Measurements from ENCODE around the gene DDHD1.

DDHD1 gene

DNA sequence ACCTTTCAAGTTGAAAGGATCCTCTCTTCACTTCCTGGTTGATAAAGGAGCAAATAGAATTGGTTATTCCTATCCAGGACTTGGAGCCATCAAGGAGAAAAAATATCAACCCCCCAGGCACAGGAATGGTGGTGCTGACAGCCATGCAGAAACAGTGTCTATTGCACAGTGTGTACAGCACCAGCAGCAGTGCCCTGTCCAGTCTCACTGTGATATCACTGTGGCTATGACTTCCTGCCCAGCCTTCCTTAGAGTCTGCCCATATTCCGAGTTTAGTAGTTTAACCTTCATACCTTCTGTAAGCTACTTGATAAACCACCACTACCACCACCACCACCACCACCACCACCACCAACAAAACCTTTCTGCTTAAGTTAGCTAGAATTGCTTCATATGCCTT is 157.1 kb downstream of the DDHD1 start:
- no peak for DNase-seq (ENCODE audit: low read depth)

DNA sequence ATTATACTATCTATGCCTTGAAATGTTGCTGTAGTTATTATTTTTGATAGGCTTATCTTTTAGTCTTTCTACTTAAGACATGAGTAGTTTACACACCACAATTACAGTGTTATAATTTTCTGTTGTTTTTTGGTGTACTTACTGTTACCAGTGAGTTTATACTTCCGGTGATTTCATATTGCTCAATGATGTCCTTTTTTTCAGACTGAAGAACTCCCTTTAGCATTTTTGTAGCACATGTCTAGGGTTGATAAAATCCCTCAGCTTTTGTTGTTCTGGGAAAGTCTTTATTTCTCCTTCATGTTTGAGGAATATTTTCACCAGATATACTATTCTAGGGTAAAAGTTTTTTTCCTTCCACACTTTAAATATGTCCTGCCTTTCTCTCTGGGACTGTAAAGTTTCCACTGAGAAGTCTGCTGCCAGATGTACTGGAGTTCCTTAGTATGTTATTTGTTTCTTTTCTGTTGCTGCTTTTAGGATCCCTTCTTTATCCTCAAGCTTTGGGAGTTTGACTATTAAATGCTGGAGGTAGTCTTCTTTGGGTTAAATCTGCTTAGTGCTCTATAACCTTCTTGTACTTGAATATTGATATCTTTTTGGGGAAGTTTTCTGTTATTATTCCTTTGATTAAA is 160.8 kb downstream of the DDHD1 start:
- no peak for DNase-seq (ENCODE audit: low read depth)

DNA sequence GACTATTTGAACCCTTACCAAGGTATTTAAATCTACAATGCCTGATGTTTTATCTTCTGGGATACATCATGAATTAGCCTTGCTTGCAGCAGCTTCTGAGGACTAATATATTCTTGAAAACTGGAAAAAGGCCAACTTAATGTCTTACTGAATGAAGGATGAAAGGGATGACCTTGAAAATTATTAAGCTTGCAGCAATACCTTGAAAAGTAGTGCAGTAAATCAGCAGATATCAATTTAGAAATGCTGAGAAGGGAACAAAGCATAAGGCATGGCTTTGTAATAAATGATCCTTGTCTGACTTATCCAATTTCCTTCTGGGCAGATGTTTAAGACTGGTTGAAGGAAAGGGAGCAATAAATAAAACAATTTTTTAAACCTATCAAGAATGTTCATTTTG is 165.0 kb downstream of the DDHD1 start:
- no peak for DNase-seq (ENCODE audit: low read depth)

DNA sequence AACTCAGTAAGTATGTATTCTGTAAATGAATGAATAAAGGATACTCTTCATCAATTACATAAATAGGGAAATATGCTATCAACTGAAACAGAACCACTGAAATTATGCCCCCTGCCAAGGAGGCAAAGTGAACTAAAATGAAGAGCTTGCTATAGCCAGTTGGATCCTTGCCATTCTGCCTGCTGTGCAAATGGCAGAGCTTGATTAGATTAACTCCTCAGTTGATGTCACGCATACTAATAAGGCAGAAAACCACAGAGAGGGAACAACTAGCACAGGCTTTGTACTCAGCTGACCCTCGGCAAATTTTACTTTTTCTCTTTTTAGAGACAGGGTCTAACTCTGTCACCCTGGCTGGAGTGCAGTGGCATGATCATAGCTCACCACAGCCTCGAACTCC is 165.6 kb downstream of the DDHD1 start:
- no peak for DNase-seq (ENCODE audit: low read depth)

DNA sequence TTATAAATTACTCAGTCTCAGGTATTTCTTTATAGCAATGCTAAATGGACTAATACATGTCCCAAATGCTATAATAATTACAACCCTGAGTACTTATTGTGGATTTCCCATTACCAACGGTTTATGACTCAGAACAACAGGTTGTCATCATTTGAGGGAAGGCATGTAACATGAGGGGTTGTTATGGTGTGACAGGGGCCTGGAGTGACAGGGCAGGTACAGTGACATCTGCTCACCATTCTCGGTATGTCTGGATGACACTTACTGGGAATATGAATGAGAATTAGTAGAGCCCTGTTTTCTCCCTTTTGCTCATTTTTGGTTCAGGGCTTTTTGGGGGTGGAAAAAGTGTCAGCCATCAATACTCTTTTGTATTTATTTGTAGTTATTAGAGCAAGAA is 166.1 kb downstream of the DDHD1 start:
- DNase-seq (ENCODE audit: low read depth): no peak

Measured in T follicular helper cell (primary cell).